HUES64 (cell line): ENCODE results near the gene TXNRD3. TPM values are rescaled to one million over a fixed set of nuclear protein-coding genes. Genes with fewer than 3 reads are reported as not detected.
A peak's percentile ranks its signal among the peaks of the same experiment; 100 is the strongest.

Experiments used
- H3K27ac ChIP-seq: 2 replicates; pipeline ENCODE4 v1.7.0; 2013; ENCODE audit warnings: low read depth, low read length, inconsistent platforms
- H3K27me3 ChIP-seq: 2 replicates; pipeline ENCODE4 v1.6.1; 2013; ENCODE audit warnings: mild to moderate bottlenecking, low read length; ENCODE audit not compliant: insufficient read depth
- H3K36me3 ChIP-seq: 2 replicates; pipeline ENCODE4 v1.6.1; 2013; ENCODE audit warnings: mild to moderate bottlenecking, low read length; ENCODE audit not compliant: insufficient read depth
- H3K4me1 ChIP-seq: 2 replicates; pipeline ENCODE4 v1.6.1; 2013; ENCODE audit warnings: mild to moderate bottlenecking, low read length, moderate library complexity; ENCODE audit not compliant: insufficient read depth
- H3K4me3 ChIP-seq: 2 replicates; pipeline ENCODE4 v1.5.1; 2013; ENCODE audit warnings: mild to moderate bottlenecking, low read length, moderate library complexity
- H3K9ac ChIP-seq: 2 replicates; pipeline ENCODE4 v1.6.1; 2013; ENCODE audit warnings: mild to moderate bottlenecking, low read depth, low read length
- H3K9me3 ChIP-seq: 2 replicates; pipeline ENCODE4 v1.6.1; 2013; ENCODE audit warnings: low read depth, low read length; ENCODE audit not compliant: insufficient read depth
- WGBS: fragments of 150-250, 120-280 bp; methylation state at CpG from one replicate; pipeline ENCODE4 v1.1.7; 2013; ENCODE audit warnings: missing lambda C conversion rate; 5-methylcytosine and 5-hydroxymethylcytosine counted together
- polyA plus RNA-seq, 2 experiments: library from polyadenylated mRNA; stranded (reverse); fragments of 50-300 nt; gene quantifications; one replicate each; pipeline ENCODE4 v1.2.3, GENCODE V29; 2013

TXNRD3 gene
- polyA plus RNA-seq (2013, experiment 1 of 2): 5.4 TPM
- polyA plus RNA-seq (2013, experiment 2 of 2): 4.3 TPM

DNA sequence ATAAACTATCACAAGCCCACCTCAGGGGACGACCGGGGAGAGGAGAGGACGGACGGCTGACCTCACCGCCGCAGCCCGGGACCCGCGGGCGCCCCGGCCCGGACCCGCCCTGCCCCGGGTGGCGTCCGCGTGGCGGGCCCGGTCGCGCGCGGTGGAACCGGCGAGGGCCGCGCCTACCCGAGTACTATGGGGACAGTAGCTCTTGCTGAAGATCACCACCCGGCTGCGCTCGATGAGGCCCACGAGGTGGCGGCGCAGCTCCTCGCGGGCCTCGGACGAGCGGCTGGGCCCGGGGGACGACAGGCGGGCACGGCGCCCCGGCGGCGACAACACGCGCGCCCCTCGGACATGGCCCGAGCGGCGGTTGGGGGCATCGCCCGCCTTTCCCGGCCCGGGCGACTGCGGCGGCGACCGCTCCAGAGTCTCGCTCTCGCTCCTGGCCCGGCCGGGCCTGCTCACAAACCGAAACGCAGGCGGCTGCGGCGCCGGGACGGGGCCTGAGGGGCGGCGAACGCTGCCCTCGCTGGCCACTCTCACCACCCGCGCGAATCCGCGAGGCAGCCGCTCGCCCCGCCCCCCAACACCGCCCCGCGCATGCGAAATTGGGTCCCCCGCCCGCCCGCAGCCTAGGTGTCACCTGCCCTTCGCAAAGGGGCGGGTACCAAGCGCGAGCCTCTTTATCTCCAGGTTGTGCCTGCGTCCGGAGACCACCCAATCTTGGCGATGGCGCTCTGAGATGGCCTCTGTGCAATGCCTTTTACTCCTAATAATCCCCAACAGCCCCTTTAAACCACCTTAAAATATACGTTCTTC is at the start of gene TXNRD3:
Gene TXNRD3, minus strand, starts transcription at position 554 of the 813 bp plus-strand sequence.
- no peaks in the 10 kb centered on the region for H3K36me3 ChIP-seq
- H3K27me3 ChIP-seq: peaks cover 46% of the 10 kb centered on the region
- no peaks in the 10 kb centered on the region for H3K9me3 ChIP-seq
- H3K4me3 ChIP-seq: peak within 1 kb of the TSS; percentile 66
- peak within 1 kb of the TSS; percentile 77 for H3K9ac ChIP-seq
- no peak within 1 kb of the TSS for H3K27ac ChIP-seq
- H3K4me1 ChIP-seq: no peaks in the 10 kb centered on the region
- under 1% methylated on average over 101 of the region's 102 CpGs for WGBS

DNA sequence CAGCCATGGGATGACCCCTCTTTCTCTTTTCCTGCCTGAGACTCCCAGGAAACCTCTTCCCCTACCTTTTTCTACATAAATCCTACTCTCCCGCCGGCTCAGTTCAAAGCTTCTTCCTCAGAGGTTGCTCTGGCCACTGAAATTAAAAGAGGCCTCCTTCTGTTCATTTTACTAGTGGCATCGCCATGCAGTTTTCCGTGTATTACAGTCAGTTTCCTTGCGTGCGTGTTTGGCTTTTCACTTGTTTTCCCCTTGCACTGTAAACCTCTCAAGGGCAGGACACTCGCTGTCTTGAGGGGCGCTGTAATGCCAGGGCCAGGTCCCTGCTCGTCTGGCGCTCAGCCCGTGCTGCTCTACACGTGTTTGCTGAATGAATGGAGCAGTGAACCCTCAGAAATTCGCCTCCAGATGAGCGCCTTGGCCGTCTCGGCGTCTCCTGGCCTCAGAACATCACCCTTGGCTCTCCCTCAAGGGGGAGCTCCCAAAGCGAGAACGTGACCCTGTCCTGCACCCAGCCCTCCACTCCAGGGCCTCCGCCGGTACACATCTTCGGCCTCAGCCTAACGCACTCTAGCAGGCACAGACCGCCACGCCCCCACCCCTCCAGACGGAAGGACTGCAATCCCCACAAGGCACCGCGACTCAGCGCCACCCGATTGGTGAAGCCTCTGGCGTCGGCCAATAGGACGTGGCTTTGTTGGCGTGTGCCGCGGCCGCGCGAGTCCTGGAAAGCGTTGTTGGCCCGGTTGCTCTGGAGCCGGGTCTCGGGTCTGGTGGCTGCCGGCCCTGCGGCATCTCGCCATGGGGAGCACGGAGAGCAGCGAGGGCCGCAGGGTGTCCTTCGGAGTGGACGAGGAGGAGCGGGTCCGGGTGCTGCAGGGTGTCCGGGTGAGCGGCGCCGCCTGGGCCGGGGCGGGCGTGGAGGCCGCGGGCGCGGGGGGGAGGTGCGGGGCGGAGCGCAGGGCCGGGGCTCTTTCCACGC is 48.9 kb upstream of the TXNRD3 start, which contains the start of gene CHCHD6:
Gene CHCHD6, plus strand, starts transcription at position 729 of the 982 bp plus-strand sequence. Its CDS starts 73 bp downstream, at position 802.
- Histone ChIP-seq H3K27me3 (peaks cover 29% of the 10 kb centered on the region), H3K27ac (no peak within 1 kb of the TSS), H3K9ac (peak within 1 kb of the TSS; percentile 29), H3K9me3 (no peaks in the 10 kb centered on the region), H3K4me1 (0 out of 2 replicates have a peak, but pooled peaks cover 5% of the 10 kb centered on the region), H3K4me3 (peak within 1 kb of the TSS; percentile 78), H3K36me3 (no peaks in the 10 kb centered on the region)
- WGBS: 5% methylated on average over 69 of the region's 69 CpGs

DNA sequence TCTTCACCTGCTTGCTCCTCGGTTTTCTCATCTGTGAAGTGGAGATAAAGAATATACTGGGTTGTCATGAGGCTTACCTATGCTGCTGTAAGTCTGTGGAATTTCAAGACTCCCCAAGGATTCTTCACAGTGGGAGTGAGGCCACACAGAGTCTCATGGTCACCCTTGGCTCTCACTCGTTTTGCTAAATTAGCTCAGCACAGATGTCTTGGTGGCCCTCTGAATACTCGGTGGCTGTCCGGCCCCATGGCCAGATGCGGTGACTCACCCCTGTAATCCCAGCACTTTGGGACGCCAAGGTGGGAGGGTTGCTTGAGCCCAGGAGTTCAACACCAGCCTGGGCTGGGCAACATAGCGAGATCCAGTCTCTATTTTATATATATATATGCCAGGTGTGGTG is 44.1 kb upstream of the TXNRD3 start:
- H3K4me1 ChIP-seq: no peaks in the 10 kb centered on the region; the same call in 1 of the 2 replicates
- WGBS: 90% methylated on average over 6 of the region's 7 CpGs
- H3K36me3 ChIP-seq: no peaks in the 10 kb centered on the region
- no peak overlapping the region for H3K9ac ChIP-seq
- peaks cover 16% of the 10 kb centered on the region for H3K27me3 ChIP-seq
- no peaks in the 10 kb centered on the region for H3K9me3 ChIP-seq
- H3K4me3 ChIP-seq: no peak overlapping the region
- H3K27ac ChIP-seq: no peak overlapping the region

DNA sequence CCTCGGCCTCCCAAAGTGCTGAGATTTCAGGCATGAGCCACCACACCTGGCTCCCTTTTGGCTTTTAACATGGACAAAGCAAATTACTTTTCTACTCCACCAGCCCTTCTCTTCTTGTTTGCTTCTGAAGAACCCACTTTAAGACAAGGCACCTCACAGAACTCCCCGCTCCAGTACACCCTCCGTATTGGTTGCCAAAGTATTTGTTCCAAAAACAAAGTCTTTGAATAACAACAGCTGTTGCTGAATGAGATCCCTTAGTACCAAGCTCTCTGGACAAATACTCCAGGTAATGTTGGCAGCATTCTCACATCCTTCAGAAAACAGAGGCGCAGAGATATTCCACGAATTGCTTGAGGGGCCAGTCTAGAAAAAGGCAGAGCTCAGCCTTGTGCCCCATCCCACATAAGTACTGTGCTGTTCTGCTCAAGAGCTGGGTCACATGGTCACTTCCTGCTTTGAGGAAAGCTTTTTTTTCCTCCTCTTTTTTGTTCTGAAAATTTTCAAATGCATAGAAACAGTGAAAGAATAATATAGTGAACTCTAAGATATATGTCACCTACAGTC is 41.9 kb upstream of the TXNRD3 start:
- peaks cover 2% of the 10 kb centered on the region; the same call in 1 of the 2 replicates for H3K27me3 ChIP-seq
- H3K27ac ChIP-seq: no peak overlapping the region
- no peak overlapping the region for H3K4me3 ChIP-seq
- H3K9me3 ChIP-seq: no peaks in the 10 kb centered on the region
- H3K9ac ChIP-seq: no peak overlapping the region
- no peaks in the 10 kb centered on the region for H3K36me3 ChIP-seq
- peaks cover under 1% of the 10 kb centered on the region; the same call in 1 of the 2 replicates for H3K4me1 ChIP-seq
- 93% methylated on average over 5 of the region's 5 CpGs for WGBS

DNA sequence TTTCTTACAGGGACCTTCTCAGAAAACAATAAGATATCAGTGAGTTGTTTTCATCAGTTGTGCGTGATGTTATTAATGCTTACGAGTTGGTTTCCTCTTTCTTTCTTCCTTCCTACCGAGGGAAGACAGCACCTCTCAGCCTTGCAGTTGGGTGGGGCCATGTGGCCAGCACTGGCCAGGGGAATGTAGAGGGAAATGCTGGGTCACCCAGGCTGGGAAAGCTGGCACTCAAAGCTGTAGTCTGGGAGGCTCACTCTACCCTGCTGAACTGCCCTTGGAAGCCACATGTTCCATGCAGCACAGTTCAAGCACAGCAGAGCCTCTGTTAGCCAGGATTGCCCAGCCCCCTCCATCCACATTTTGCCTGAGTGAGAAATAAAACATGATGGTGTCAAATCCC is 39.0 kb upstream of the TXNRD3 start:
- H3K27me3 ChIP-seq: no peaks in the 10 kb centered on the region
- WGBS: 82% methylated on average over 3 of the region's 3 CpGs
- H3K4me3 ChIP-seq: no peak overlapping the region
- no peaks in the 10 kb centered on the region for H3K9me3 ChIP-seq
- H3K27ac ChIP-seq: no peak overlapping the region
- H3K9ac ChIP-seq: no peak overlapping the region
- no peaks in the 10 kb centered on the region for H3K36me3 ChIP-seq
- H3K4me1 ChIP-seq: peaks cover 3% of the 10 kb centered on the region

DNA sequence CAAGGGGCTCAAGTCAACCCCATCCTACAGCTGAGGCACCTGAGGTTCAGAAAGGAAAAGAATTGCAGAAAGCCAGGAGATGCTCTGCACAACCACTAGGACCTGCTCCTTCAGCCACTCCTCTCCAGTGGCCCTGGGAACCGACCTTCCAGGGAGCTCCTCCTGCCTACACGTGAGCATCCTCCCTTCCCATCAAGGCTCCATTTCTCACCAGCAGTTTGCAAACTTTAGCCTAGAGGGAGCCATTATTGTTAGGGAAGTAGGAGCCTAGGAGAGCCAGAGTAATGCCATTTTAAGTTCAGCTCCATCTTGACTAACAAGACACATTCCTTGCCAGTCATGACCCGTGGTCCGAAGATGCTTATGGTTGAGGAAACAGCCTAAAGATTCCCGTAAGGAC is 37.9 kb upstream of the TXNRD3 start:
- Histone ChIP-seq H3K27me3 (no peaks in the 10 kb centered on the region), H3K4me1 (peaks cover 3% of the 10 kb centered on the region; the same call in 1 of the 2 replicates), H3K27ac (no peak overlapping the region), H3K36me3 (no peaks in the 10 kb centered on the region), H3K9ac (no peak overlapping the region), H3K9me3 (no peaks in the 10 kb centered on the region), H3K4me3 (no peak overlapping the region)
- WGBS: 81% methylated on average over 5 of the region's 5 CpGs

DNA sequence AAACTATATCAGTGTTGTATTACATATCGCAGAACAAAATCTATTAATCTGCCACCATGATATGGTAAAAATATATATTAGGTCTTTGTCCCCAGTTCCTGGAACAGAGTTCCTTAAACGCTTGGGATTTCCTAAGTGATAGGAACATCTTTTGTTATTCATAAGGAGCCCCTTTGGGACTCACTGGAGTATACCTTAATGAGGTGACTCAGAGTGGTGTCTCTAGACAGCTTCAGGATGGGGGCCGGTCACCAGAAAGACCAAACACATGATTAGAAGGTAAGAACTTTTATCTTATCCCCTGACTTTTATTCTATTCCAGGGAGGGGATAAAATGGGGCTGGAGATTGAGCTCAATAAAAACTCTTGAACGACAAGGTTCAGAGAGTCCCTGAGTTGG is 36.8 kb upstream of the TXNRD3 start:
- H3K4me1 ChIP-seq: peaks cover 3% of the 10 kb centered on the region; the same call in 1 of the 2 replicates
- H3K9me3 ChIP-seq: no peaks in the 10 kb centered on the region
- H3K27ac ChIP-seq: no peak overlapping the region
- H3K4me3 ChIP-seq: no peak overlapping the region
- no peaks in the 10 kb centered on the region for H3K36me3 ChIP-seq
- 67% methylated on average over 3 of the region's 4 CpGs for WGBS
- no peak overlapping the region for H3K9ac ChIP-seq
- no peaks in the 10 kb centered on the region for H3K27me3 ChIP-seq

DNA sequence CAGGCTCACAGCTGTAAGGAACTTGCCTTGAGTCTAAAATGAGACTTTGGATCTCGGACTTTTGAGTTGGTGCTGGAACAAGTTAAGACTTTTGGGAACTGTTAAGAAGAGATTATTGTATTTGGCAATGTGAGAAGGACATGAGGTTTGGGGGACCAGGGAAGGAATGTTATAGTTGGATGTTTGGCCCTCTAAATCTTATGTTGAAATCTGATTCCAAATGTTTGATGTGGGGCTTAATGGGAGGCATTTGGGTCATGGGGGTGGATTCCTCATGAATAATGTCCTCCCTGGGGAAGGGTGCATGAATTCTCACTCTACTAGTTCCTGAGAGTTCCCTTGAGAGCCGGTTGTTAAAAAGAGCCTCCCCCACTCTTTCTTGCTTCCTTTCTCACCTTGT is 30.6 kb upstream of the TXNRD3 start:
- Histone ChIP-seq H3K4me1 (peaks cover 9% of the 10 kb centered on the region), H3K4me3 (no peak overlapping the region), H3K27me3 (peaks cover 2% of the 10 kb centered on the region), H3K27ac (no peak overlapping the region), H3K36me3 (no peaks in the 10 kb centered on the region), H3K9me3 (no peaks in the 10 kb centered on the region), H3K9ac (no peak overlapping the region)
- whole genome bisulfite sequencing: 84% methylated on average over 2 of the region's 2 CpGs

DNA sequence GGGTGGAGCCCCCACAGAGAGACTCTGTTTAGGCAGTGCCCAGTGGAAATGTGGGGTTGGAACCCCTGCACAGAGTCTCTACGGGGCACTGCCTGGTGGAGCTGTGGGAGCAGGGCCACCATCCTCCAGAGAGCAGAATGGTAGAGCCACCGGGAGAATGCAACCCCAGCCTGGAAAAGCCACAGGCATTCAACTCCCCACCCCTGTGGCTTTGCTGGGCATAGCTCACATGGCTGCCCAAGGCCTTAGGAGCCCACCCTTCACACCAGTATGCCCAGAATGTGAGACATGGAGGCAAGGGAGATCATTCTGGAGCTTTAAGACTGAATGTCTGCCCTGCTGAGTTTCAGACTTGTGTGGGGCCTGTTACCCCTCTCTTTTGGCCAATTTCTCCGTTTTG is 30.1 kb upstream of the TXNRD3 start:
- Histone ChIP-seq H3K9me3 (no peaks in the 10 kb centered on the region), H3K27ac (no peak overlapping the region), H3K27me3 (peaks cover 7% of the 10 kb centered on the region), H3K9ac (no peak overlapping the region), H3K4me3 (no peak overlapping the region), H3K36me3 (no peaks in the 10 kb centered on the region), H3K4me1 (peaks cover 13% of the 10 kb centered on the region)
- WGBS: 88% methylated on average over 3 of the region's 3 CpGs

DNA sequence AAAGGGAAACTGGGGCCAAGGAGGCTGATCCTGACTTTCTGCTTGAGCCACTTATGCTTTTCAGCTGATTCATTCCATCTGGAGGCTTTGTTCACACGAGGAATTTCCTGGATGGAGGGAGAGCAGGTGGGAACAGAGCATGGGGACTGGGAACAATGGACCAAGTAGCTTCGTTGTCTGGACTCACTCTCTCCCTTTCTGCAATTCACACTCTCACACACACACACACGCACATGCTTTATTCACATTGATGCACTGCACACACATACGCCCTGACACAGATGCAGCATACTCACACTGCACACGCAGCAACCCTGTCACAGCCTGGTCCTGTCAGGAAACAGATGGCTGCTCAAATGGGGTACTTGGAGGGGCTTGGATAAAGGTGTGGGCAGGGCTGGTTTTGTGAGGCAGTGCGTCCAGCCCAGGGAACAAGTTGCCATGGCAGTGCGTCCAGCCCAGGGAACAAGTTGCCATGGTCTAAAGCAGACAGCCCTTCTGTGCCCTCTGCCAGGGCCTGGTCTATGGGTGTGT is 29.4 kb upstream of the TXNRD3 start:
- Histone ChIP-seq H3K36me3 (no peaks in the 10 kb centered on the region), H3K4me3 (no peak overlapping the region), H3K27me3 (peaks cover 14% of the 10 kb centered on the region), H3K9ac (no peak overlapping the region), H3K9me3 (no peaks in the 10 kb centered on the region), H3K4me1 (peaks cover 20% of the 10 kb centered on the region), H3K27ac (no peak overlapping the region)
- WGBS: 86% methylated on average over 7 of the region's 7 CpGs
